Natural killer cell (primary cell): ENCODE data around the gene CCDC60. TPM values are rescaled to one million over a fixed set of nuclear protein-coding genes. Genes with fewer than 3 reads are reported as not detected.

Experiments
- ATAC-seq, 3 donors: fragments of 150-1000 bp in 2 of 3; fragments of 200-7000 bp in 1 of 3; cut with Tn5 transposase; 1 replicate in 1 of 3; 2 replicates in 2 of 3; pipeline ENCODE4 v1.10.0; 2021; ENCODE audit warnings: mild to moderate bottlenecking in 2 of 3, moderate library complexity in 2 of 3
- DNase-seq, 2 donors: peaks; one replicate each; pipeline versions ENCODE4 v3.0.0 to v3.0.0-alpha.2; 2013 to 2021; ENCODE audit warnings: mixed read lengths in 1 of 2
- H3K27ac ChIP-seq: one replicate; pipeline ENCODE4 v1.5.1; 2013; ENCODE audit warnings: mild to moderate bottlenecking, low read length
- H3K27me3 ChIP-seq: one replicate; pipeline ENCODE4 v1.6.1; 2013; ENCODE audit warnings: low read length; ENCODE audit not compliant: control insufficient read depth, insufficient read depth
- H3K36me3 ChIP-seq: one replicate; pipeline ENCODE4 v1.6.1; 2013; ENCODE audit warnings: low read length; ENCODE audit not compliant: control insufficient read depth, insufficient read depth
- H3K4me1 ChIP-seq: one replicate; pipeline ENCODE4 v1.6.1; 2013; ENCODE audit warnings: low read length; ENCODE audit not compliant: control insufficient read depth, insufficient read depth
- H3K4me3 ChIP-seq: one replicate; pipeline ENCODE4 v1.5.1; 2013; ENCODE audit warnings: low read length
- H3K9me3 ChIP-seq: one replicate; pipeline ENCODE4 v1.6.1; 2013; ENCODE audit warnings: low read length; ENCODE audit not compliant: control insufficient read depth, insufficient read depth
- H3K27ac Mint-ChIP-seq, 2 donors: one replicate each; pipeline ENCODE4 v1.8.0; 2022; ENCODE audit warnings: mild to moderate bottlenecking in 2 of 2, mixed read lengths in 2 of 2, moderate library complexity in 1 of 2
- H3K27me3 Mint-ChIP-seq, 2 donors: one replicate each; pipeline ENCODE4 v1.8.0; 2022; ENCODE audit warnings: low read depth in 2 of 2, mixed read lengths in 2 of 2
- H3K36me3 Mint-ChIP-seq: one replicate; pipeline ENCODE4 v1.8.0; 2022; ENCODE audit warnings: mixed read lengths
- H3K4me1 Mint-ChIP-seq, 2 donors: one replicate each; pipeline ENCODE4 v1.8.0; 2022; ENCODE audit warnings: mixed read lengths in 2 of 2
- H3K4me3 Mint-ChIP-seq: one replicate; pipeline ENCODE4 v1.8.0; 2022; ENCODE audit warnings: mild to moderate bottlenecking, moderate library complexity, mixed read lengths
- H3K9me3 Mint-ChIP-seq, 2 donors: one replicate each; pipeline ENCODE4 v1.8.0; 2022; ENCODE audit warnings: mixed read lengths in 2 of 2
- CTCF ChIP-seq: fragments of 200-600 bp; IDR thresholded peaks from one replicate; pipeline ENCODE4 v1.8.0; 2022; ENCODE audit warnings: antibody characterized with exemption
- WGBS: methylation state at CpG from one replicate; pipeline ENCODE4 v1.1.7; 2013; ENCODE audit warnings: missing lambda C conversion rate; ENCODE audit not compliant: insufficient coverage; 5-methylcytosine and 5-hydroxymethylcytosine counted together
- intact Hi-C: fragments of 100-400 bp; cut with micrococcal nuclease; formaldehyde crosslinking; loops from one replicate; pipeline ENCODE4 v1.14.2; 2022
- total RNA-seq, 4 donors: library from RNA; stranded (reverse); fragments of 120-200 nt in 1 of 4; gene quantifications; one replicate each; pipeline versions ENCODE4 v1.2.3 to v1.2.4, GENCODE V29; 2013 to 2022

The CCDC60 gene
- total RNA-seq, 3 donors from 2014 or later (not counting 1 experiment from before 2014, with no cell fraction given): not detected

- H3K4me3 Mint-ChIP-seq: no peak overlapping the region
- ATAC-seq (no peak), DNase-seq (no peak)
- H3K36me3 Mint-ChIP-seq: no peaks in the 10 kb centered on the region
- Histone ChIP-seq H3K36me3 (no peaks in the 10 kb centered on the region), H3K27me3 (no peaks in the 10 kb centered on the region), H3K4me1 (no peaks in the 10 kb centered on the region), H3K27ac (no peak overlapping the region), H3K9me3 (no peaks in the 10 kb centered on the region), H3K4me3 (no peak overlapping the region)
- no peaks in the 10 kb centered on the region for H3K4me1 Mint-ChIP-seq
- H3K27me3 Mint-ChIP-seq: no peaks in the 10 kb centered on the region
- no peak for TF ChIP-seq CTCF
- 67% methylated on average over 5 of the region's 5 CpGs for WGBS
- no peak overlapping the region for H3K27ac Mint-ChIP-seq
- intact Hi-C loops: no loop called here
- no peaks in the 10 kb centered on the region for H3K9me3 Mint-ChIP-seq
Measured at GRCh38 chr12:119294211-119294610, 40.3 kb upstream of the CCDC60 start.

DNA sequence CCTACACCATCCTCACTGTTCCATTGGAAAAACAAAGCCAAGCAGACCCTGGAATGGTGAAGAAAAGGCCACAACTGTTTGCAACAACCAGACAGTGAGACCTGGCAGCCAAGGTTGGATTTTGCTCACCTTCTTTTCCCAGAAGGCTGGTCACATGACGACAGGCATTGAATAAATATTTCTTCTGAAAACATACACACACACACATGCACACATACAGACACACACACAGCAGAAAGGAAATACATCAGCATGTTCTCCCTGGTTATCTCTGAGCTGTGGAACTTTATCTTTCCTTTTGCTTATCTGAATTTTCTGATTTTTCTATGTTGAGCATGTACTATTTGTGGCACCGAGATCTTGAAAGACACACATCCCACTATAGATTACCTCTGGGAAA lies 38.0 kb upstream of the CCDC60 start:
- Histone ChIP-seq H3K27me3 (no peaks in the 10 kb centered on the region), H3K36me3 (no peaks in the 10 kb centered on the region), H3K4me3 (no peak overlapping the region), H3K4me1 (no peaks in the 10 kb centered on the region), H3K27ac (no peak overlapping the region), H3K9me3 (no peaks in the 10 kb centered on the region)
- no peak for DNase-seq
- no peak for ATAC-seq
- intact Hi-C loops: no loop called here
- H3K4me3 Mint-ChIP-seq: no peak overlapping the region
- no peak overlapping the region for H3K27ac Mint-ChIP-seq
- no peaks in the 10 kb centered on the region for H3K27me3 Mint-ChIP-seq
- 33% methylated on average over 1 of the region's 2 CpGs for WGBS
- H3K9me3 Mint-ChIP-seq: no peaks in the 10 kb centered on the region
- no peaks in the 10 kb centered on the region for H3K36me3 Mint-ChIP-seq
- H3K4me1 Mint-ChIP-seq: no peaks in the 10 kb centered on the region
- TF ChIP-seq CTCF: no peak

DNA sequence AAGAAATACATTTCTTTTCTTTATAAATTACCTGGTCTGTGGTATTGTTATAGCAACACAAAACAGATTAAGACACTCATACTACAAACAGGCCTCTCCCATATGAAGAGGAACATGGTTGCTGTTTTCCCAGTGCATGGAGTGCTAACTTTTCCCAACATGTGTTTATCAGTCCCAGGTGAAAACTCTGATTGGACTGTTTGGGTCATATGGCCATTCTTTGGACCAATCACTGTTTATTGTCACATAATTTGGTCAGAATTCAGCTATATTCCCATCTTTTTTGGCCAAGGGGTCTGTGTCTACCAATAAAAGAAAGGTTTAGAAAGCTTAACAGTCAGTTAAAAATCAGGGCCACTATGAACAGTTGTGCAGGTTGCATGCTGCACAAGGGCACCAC lies 35.4 kb upstream of the CCDC60 start:
- H3K36me3 ChIP-seq: no peaks in the 10 kb centered on the region
- ATAC-seq (no peak), DNase-seq (no peak)
- H3K4me3 Mint-ChIP-seq: no peak overlapping the region
- no peaks in the 10 kb centered on the region for H3K4me1 Mint-ChIP-seq
- intact Hi-C loops: no loop called here
- no peaks in the 10 kb centered on the region for H3K9me3 Mint-ChIP-seq
- no peak overlapping the region for H3K4me3 ChIP-seq
- no peak for TF ChIP-seq CTCF
- peaks cover 3% of the 10 kb centered on the region in 2 donors for H3K27me3 Mint-ChIP-seq
- no peak overlapping the region for H3K27ac Mint-ChIP-seq
- no peaks in the 10 kb centered on the region for H3K36me3 Mint-ChIP-seq
- H3K4me1 ChIP-seq: no peaks in the 10 kb centered on the region
- H3K27me3 ChIP-seq: no peaks in the 10 kb centered on the region
- H3K9me3 ChIP-seq: no peaks in the 10 kb centered on the region
- H3K27ac ChIP-seq: no peak overlapping the region

DNA sequence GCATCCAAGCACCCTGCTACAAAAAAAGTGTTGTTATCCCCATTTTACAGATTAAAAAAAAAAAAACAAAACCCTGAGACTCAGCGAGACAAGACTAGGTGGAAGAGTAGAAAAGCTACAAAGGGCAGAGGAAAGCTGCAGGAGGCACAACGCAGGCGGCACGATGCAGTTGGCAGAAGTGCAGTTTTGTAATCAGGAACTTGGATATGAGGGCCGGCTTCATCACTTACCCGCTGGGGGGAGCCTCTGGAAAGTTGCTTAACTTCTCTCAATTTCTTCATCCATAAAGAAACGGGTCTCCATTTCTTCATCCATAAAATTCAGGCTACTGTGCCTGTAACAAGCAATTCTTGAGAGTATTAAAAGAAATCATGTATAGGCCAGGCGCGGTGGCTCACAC lies 33.1 kb upstream of the CCDC60 start:
- Mint-ChIP-seq H3K36me3 (no peaks in the 10 kb centered on the region), H3K4me1 (no peaks in the 10 kb centered on the region), H3K4me3 (no peak overlapping the region), H3K9me3 (no peaks in the 10 kb centered on the region), H3K27me3 (peaks cover 6 to 10% of the 10 kb centered on the region in 2 donors), H3K27ac (no peak overlapping the region)
- Histone ChIP-seq H3K27me3 (no peaks in the 10 kb centered on the region), H3K4me1 (no peaks in the 10 kb centered on the region), H3K4me3 (no peak overlapping the region), H3K27ac (no peak overlapping the region), H3K9me3 (no peaks in the 10 kb centered on the region), H3K36me3 (no peaks in the 10 kb centered on the region)
- intact Hi-C loops: no loop called here
- ATAC-seq (no peak), DNase-seq (no peak)
- 75% methylated on average over 9 of the region's 9 CpGs for WGBS
- TF ChIP-seq CTCF: no peak
